ENCODE measurements around the gene ADCY6. TPM values are rescaled to one million over a fixed set of nuclear protein-coding genes. Genes with fewer than 3 reads are reported as not detected.

The ADCY6 gene
- total RNA-seq, 1 donor from 2014 or later: 28.9 TPM

DNA sequence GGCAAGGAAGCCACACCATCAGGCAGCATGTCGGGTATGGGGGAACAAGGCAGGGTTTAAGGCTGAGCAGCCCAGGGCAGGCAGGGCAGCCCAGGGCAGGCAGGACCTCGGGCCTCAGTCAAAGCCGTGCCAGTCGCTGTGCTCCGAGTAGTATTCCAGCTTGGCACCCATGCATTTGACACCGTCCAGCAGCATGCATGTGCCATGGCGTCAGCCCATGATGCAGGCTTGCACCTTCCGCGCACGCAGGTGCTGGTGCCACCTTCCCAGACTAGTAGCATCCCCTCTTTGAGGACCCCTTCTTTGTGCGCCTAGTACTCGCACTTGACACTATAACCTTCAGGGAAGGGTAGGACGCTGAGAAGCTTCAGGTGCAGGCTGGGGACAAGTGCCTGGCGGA is 11.6 kb upstream of the ADCY6 start:
- Mint-ChIP-seq H3K27me3 (ENCODE audit: low read depth, unreplicated experiment) (peaks cover 4% of the 10 kb centered on the region), H3K9me3 (ENCODE audit: unreplicated experiment) (no peaks in the 10 kb centered on the region), H3K36me3 (ENCODE audit: low read depth, unreplicated experiment) (no peaks in the 10 kb centered on the region), H3K4me3 (ENCODE audit: unreplicated experiment) (no peak overlapping the region), H3K4me1 (ENCODE audit: low read depth, unreplicated experiment) (peaks cover 11% of the 10 kb centered on the region), H3K27ac (ENCODE audit: unreplicated experiment) (no peak overlapping the region)
- no peak overlapping the region for H3K4me3 ChIP-seq (ENCODE audit: insufficient read depth, low read depth, low read length)
- DNase-seq (ENCODE audit: low read depth) (no peak), FAIRE-seq (no peak)
- no peaks in the 10 kb centered on the region for H3K4me1 ChIP-seq (ENCODE audit: insufficient read depth, low read length)
- no peaks in the 10 kb centered on the region for H4K20me1 ChIP-seq (ENCODE audit: insufficient read depth, low read length)
- H2AFZ ChIP-seq (ENCODE audit: low read depth, low read length): no peak overlapping the region
- no peak overlapping the region for H3K27ac ChIP-seq (ENCODE audit: low read depth, low read length)
- H3K79me2 ChIP-seq (ENCODE audit: insufficient read depth, low read length): no peaks in the 10 kb centered on the region
- no peak for TF ChIP-seq EZH2 (IDR thresholded peaks at IDR 0.05; ENCODE audit: insufficient read depth, low read length)
- TF ChIP-seq, protein P1, sequence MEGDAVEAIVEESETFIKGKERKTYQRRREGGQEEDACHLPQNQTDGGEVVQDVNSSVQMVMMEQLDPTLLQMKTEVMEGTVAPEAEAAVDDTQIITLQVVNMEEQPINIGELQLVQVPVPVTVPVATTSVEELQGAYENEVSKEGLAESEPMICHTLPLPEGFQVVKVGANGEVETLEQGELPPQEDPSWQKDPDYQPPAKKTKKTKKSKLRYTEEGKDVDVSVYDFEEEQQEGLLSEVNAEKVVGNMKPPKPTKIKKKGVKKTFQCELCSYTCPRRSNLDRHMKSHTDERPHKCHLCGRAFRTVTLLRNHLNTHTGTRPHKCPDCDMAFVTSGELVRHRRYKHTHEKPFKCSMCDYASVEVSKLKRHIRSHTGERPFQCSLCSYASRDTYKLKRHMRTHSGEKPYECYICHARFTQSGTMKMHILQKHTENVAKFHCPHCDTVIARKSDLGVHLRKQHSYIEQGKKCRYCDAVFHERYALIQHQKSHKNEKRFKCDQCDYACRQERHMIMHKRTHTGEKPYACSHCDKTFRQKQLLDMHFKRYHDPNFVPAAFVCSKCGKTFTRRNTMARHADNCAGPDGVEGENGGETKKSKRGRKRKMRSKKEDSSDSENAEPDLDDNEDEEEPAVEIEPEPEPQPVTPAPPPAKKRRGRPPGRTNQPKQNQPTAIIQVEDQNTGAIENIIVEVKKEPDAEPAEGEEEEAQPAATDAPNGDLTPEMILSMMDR (IDR thresholded peaks at IDR 0.05; ENCODE audit: insufficient read depth, low read depth, low read length): no peak
- H3K4me2 ChIP-seq (ENCODE audit: low read length): no peak overlapping the region
- H3K9ac ChIP-seq (ENCODE audit: low read length): no peak overlapping the region
- H3K9me3 ChIP-seq (ENCODE audit: insufficient read depth, low read depth, low read length): no peaks in the 10 kb centered on the region
- H3K36me3 ChIP-seq (ENCODE audit: insufficient read depth, low read length): no peaks in the 10 kb centered on the region
- H3K27me3 ChIP-seq (ENCODE audit: insufficient read depth, low read length): no peaks in the 10 kb centered on the region

DNA sequence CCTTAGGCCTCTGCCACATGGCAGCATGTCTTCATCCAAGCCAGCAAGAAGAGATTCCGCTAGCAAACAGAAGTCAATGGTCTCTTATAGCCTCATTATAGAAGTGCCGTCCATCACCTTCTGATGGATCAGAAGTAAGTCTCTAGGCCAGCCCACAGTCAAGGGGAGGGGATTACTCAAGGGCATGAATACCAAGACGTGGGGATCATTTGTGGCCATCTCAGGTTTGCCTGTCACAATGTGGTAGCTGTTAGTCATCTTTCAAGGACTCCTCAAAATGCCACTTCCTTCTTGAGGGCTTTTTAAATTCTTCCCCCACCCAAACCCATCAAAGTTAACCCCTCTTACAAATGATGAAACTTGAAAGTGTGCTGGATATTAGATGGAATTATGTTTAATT is 8.1 kb upstream of the ADCY6 start:
- TF ChIP-seq, protein P1 (IDR thresholded peaks at IDR 0.05; ENCODE audit: insufficient read depth, low read depth, low read length): no peak
- TF ChIP-seq EZH2 (IDR thresholded peaks at IDR 0.05; ENCODE audit: insufficient read depth, low read length): no peak
- FAIRE-seq: no peak
- Mint-ChIP-seq H3K9me3 (ENCODE audit: unreplicated experiment) (no peaks in the 10 kb centered on the region), H3K27me3 (ENCODE audit: low read depth, unreplicated experiment) (peaks cover 9% of the 10 kb centered on the region), H3K36me3 (ENCODE audit: low read depth, unreplicated experiment) (no peaks in the 10 kb centered on the region), H3K27ac (ENCODE audit: unreplicated experiment) (no peak overlapping the region), H3K4me1 (ENCODE audit: low read depth, unreplicated experiment) (peaks cover 15% of the 10 kb centered on the region), H3K4me3 (ENCODE audit: unreplicated experiment) (no peak overlapping the region)
- H2AFZ ChIP-seq (ENCODE audit: low read depth, low read length): no peak overlapping the region
- H3K79me2 ChIP-seq (ENCODE audit: insufficient read depth, low read length): no peaks in the 10 kb centered on the region
- no peak overlapping the region for H3K4me2 ChIP-seq (ENCODE audit: low read length)
- H3K27ac ChIP-seq (ENCODE audit: low read depth, low read length): no peak overlapping the region
- H3K4me3 ChIP-seq (ENCODE audit: insufficient read depth, low read depth, low read length): no peak overlapping the region
- no peaks in the 10 kb centered on the region for H3K4me1 ChIP-seq (ENCODE audit: insufficient read depth, low read length)
- no peaks in the 10 kb centered on the region for H3K27me3 ChIP-seq (ENCODE audit: insufficient read depth, low read length)
- no peaks in the 10 kb centered on the region for H4K20me1 ChIP-seq (ENCODE audit: insufficient read depth, low read length)
- no peaks in the 10 kb centered on the region for H3K9me3 ChIP-seq (ENCODE audit: insufficient read depth, low read depth, low read length)
- H3K9ac ChIP-seq (ENCODE audit: low read length): no peak overlapping the region
- DNase-seq (ENCODE audit: low read depth): peak; percentile 50
- no peaks in the 10 kb centered on the region for H3K36me3 ChIP-seq (ENCODE audit: insufficient read depth, low read length)

DNA sequence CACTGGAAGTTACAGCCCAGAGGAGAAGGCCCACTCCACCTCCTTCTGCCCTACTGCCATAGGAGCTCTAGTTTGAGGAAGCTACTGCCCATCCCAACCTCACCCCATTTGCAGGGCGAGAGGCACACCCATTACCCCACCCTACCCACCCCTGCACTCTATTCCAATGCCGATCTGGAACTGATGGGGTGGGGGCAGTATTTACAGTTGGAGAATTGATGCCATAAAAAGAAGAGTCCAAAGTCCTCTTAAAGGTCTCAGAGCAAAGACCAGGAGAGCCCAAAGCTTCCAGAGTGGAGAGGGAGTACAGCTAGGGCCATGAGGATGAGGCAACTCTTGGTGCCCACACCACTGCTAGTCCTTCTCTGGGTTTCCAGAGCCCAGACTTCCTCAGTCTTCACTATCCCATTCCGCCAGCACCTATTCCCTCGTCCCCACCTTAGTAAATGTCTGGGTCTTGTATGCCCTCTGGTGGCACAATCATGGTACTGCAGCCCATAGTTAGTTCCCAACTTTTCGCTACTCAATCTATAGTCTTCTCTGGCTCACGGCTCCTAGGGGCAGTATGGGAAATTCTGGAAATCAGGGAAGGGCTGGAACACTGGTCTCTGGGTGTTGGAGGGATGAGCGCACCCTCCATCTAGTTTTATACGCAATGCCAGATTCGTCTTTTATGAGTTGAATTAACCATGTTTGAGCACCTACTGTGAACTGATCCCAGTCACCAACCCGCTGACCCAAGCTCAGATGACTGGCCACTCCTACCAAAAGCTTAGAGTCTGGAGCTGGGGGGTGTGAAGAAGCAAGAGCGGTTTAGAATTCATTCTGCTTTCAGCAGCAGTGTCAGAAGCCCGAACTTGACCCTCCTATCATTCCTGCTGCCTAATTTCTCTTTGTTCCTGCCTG is 6.9 kb upstream of the ADCY6 start:
- DNase-seq (ENCODE audit: low read depth) (peak; percentile 40), FAIRE-seq (peak; percentile 89)
- peak overlapping the region; percentile 60 for H2AFZ ChIP-seq (ENCODE audit: low read depth, low read length)
- peaks cover 9% of the 10 kb centered on the region for H3K27me3 Mint-ChIP-seq (ENCODE audit: low read depth, unreplicated experiment)
- no peak overlapping the region for H3K27ac Mint-ChIP-seq (ENCODE audit: unreplicated experiment)
- H3K4me1 Mint-ChIP-seq (ENCODE audit: low read depth, unreplicated experiment): peaks cover 15% of the 10 kb centered on the region
- no peak overlapping the region for H3K27ac ChIP-seq (ENCODE audit: low read depth, low read length)
- no peaks in the 10 kb centered on the region for H4K20me1 ChIP-seq (ENCODE audit: insufficient read depth, low read length)
- no peaks in the 10 kb centered on the region for H3K36me3 ChIP-seq (ENCODE audit: insufficient read depth, low read length)
- no peaks in the 10 kb centered on the region for H3K4me1 ChIP-seq (ENCODE audit: insufficient read depth, low read length)
- no peaks in the 10 kb centered on the region for H3K9me3 Mint-ChIP-seq (ENCODE audit: unreplicated experiment)
- no peaks in the 10 kb centered on the region for H3K27me3 ChIP-seq (ENCODE audit: insufficient read depth, low read length)
- no peaks in the 10 kb centered on the region for H3K79me2 ChIP-seq (ENCODE audit: insufficient read depth, low read length)
- no peak overlapping the region for H3K4me3 Mint-ChIP-seq (ENCODE audit: unreplicated experiment)
- no peaks in the 10 kb centered on the region for H3K9me3 ChIP-seq (ENCODE audit: insufficient read depth, low read depth, low read length)
- no peak for TF ChIP-seq EZH2 (IDR thresholded peaks at IDR 0.05; ENCODE audit: insufficient read depth, low read length)
- TF ChIP-seq, protein P1 (IDR thresholded peaks at IDR 0.05; ENCODE audit: insufficient read depth, low read depth, low read length): peak; percentile 98
- no peak overlapping the region for H3K9ac ChIP-seq (ENCODE audit: low read length)
- no peak overlapping the region for H3K4me3 ChIP-seq (ENCODE audit: insufficient read depth, low read depth, low read length)
- no peak overlapping the region for H3K4me2 ChIP-seq (ENCODE audit: low read length)
- no peaks in the 10 kb centered on the region for H3K36me3 Mint-ChIP-seq (ENCODE audit: low read depth, unreplicated experiment)
